ENCODE results near the gene HMGXB3. TPM values are rescaled to one million over a fixed set of nuclear protein-coding genes. Genes with fewer than 3 reads are reported as not detected.

HMGXB3 gene
- total RNA-seq, 4 donors from 2014 or later: 23.6 to 44.6 (median 29.4) TPM

GRCh38 chr5:149990518-149991376 lies 9.8 kb upstream of the HMGXB3 start:
- no peak for TF ChIP-seq CTCF (IDR thresholded peaks at IDR 0.05; ENCODE audit: low read depth)

DNA sequence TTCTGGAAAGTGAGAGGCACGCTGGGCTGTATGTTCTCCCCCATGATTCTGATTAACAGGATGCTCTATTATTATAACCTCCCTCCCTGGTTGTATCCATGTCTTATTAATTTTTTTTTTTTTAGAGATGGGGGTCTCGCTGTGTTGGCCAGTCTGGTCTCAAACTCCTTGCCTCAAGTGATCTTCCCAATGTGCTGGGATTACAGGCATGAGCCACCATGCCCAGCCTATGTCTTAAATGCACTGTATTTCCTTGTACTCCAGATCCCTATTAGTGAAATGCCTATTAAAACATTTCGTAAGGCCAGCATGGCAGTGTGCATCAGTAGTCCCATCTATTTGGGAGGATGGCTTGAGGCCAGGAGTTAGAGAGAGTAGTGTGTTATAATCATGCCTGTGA lies 7.1 kb upstream of the HMGXB3 start:
- no peak for TF ChIP-seq CTCF (IDR thresholded peaks at IDR 0.05; ENCODE audit: low read depth)

DNA sequence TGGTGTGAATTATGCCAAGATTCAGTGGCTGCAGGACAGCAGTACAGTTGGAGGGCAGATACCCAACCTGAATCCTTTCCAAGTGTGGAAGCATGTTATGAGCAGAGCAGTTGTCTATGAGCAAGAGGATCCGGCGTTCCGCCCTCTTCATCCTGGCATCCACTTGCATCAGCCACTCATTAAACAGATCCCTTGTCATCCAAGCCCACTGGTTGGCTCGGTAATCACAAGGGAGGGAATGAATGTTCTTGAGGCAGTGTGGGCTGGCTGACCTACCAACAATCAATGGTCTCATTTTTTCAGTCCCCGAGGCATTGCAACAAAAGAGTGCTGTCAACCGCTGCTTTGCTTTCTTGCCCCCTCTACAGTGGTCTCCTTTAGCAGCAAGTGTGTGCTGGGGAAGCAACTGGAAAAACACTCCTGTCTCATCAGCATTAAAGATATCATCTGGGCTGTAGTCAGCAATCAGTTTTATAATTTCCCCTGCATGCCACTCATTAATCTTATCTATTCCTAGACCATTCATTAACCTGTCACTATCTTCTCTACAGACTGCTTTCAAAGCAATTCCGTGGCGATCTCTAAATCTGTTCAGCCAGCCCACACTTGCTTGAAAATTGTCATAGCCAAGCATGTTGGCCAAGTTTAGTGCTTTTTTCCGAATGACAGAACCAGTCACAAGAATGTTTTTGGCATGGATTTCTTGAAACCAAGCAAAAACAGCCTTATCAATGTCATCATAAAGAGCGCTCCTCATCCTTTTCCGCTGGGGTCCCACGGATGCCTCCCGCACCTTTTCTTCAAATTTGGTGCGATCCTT lies 4.9 kb upstream of the HMGXB3 start:
- no peak for TF ChIP-seq CTCF (IDR thresholded peaks at IDR 0.05; ENCODE audit: low read depth)

- no peak for TF ChIP-seq CTCF (IDR thresholded peaks at IDR 0.05; ENCODE audit: low read depth)
Observed at GRCh38 chr5:149996205-149996890, 4.2 kb upstream of the HMGXB3 start.

DNA sequence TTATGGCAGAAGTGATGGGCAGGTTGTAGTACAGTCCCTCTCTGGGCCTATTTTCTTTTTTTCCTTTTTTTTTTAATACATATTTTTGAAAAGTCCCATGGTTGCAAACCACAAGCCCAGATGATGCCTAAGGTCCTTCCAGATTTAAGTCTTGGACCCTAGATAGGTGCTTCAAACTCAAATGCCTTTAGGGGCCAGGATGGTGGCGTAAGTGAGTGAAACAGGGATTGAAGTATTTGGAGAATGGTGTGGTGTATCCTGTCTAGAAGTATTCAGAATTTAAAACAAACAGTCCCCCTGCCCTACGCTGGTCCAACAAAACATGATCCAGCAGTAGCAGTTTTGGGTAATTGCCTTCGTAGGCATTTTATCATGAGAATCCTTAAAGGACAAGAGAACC lies 2.3 kb upstream of the HMGXB3 start:
- TF ChIP-seq CTCF (IDR thresholded peaks at IDR 0.05; ENCODE audit: low read depth): no peak

- TF ChIP-seq CTCF (IDR thresholded peaks at IDR 0.05; ENCODE audit: low read depth): no peak
Observed at GRCh38 chr5:149999359-149999758, 1.2 kb upstream of the HMGXB3 start.

GRCh38 chr5:149999866-150000255 lies 678 bp upstream of the HMGXB3 start:
- TF ChIP-seq CTCF (IDR thresholded peaks at IDR 0.05; ENCODE audit: low read depth): no peak

Measured in subcutaneous adipose tissue (tissue), 4 donors.